Measurements from ENCODE around the gene MTMR10. TPM values are rescaled to one million over a fixed set of nuclear protein-coding genes. Genes with fewer than 3 reads are reported as not detected.
A peak's percentile ranks its signal among the peaks of the same experiment; 100 is the strongest.

MTMR10 gene
- polyA plus RNA-seq, 1 of the 3 experiments (the other 2 are of a cell fraction) = 6.4 TPM

DNA sequence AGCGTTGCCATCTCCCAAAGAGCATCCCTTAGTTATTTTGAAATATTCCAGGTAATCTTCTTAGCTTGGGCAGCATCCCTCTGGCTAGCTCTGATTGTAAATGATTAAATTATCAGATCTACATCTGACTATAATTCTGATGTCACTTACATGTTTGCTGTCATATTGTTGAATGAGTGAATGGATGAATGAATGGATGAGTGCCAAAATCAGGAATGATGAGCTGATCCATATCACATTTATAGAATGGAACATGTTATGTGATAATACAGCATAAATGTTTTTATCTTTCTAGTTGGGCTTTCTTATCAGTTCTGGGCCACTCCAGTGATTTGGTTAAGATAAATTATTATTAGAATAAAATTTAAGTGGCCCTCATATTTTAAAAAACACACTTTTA is 73.8 kb downstream of the MTMR10 start:
- no peaks in the 10 kb centered on the region for H4K20me1 ChIP-seq (ENCODE audit: insufficient read depth)
- DNase-seq = no peak
- no peaks in the 10 kb centered on the region for H3K79me2 ChIP-seq (ENCODE audit: insufficient read depth)
- no peak overlapping the region for H3K27ac ChIP-seq (ENCODE audit: low read depth in 2 of 2, low read length in 1 of 2)
- 68% methylated on average over 1 of the region's 1 CpG for WGBS (ENCODE audit: low lambda C conversion rate)
- H3K9me2 ChIP-seq = no peaks in the 10 kb centered on the region
- ChIA-PET CTCF (interaction anchor here (1.1 to 1.5 kb wide), 5 partner anchors 15 to 571 kb away, joined by 3 to 6 read pairs (median 4); no protein-coding TSS in a partner anchor), POLR2A (no interaction called here)
- no peak overlapping the region for H3K4me2 ChIP-seq
- no peaks in the 10 kb centered on the region for H3K9me3 ChIP-seq
- TF ChIP-seq NRF1 (IDR thresholded peaks at IDR 0.05; ENCODE audit: low read depth, low read length) = no peak
- TF ChIP-seq, protein P1, sequence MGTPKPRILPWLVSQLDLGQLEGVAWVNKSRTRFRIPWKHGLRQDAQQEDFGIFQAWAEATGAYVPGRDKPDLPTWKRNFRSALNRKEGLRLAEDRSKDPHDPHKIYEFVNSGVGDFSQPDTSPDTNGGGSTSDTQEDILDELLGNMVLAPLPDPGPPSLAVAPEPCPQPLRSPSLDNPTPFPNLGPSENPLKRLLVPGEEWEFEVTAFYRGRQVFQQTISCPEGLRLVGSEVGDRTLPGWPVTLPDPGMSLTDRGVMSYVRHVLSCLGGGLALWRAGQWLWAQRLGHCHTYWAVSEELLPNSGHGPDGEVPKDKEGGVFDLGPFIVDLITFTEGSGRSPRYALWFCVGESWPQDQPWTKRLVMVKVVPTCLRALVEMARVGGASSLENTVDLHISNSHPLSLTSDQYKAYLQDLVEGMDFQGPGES (IDR thresholded peaks at IDR 0.05; ENCODE audit: low read depth, low read length) = no peak
- TF ChIP-seq JUND (IDR thresholded peaks at IDR 0.05) = no peak
- TF ChIP-seq EP300 (IDR thresholded peaks at IDR 0.05; ENCODE audit: borderline replicate concordance in 1 of 2, low read depth in 1 of 2, low read length in 1 of 2) = peak in 1 of 2 experiments; percentile 55; a peak in 1 of 4 replicates
- no peak for TF ChIP-seq SMC3 (IDR thresholded peaks at IDR 0.05; ENCODE audit: low read depth, low read length)
- no peak for TF ChIP-seq TCF12 (IDR thresholded peaks at IDR 0.05)
- TF ChIP-seq FOXM1 (IDR thresholded peaks at IDR 0.05; ENCODE audit: low read depth) = no peak
- peak; percentile 72 for TF ChIP-seq GATA2 (CRISPR knock-in tag; IDR thresholded peaks at IDR 0.05)
- TF ChIP-seq YY1 (IDR thresholded peaks at IDR 0.05; ENCODE audit: low read depth) = no peak
- TF ChIP-seq USF1 (IDR thresholded peaks at IDR 0.05; ENCODE audit: borderline replicate concordance, low read depth) = no peak
- TF ChIP-seq RCOR1 (IDR thresholded peaks at IDR 0.05; ENCODE audit: low read length) = peak; percentile 10; the same call in 1 of the 2 replicates
- H3K9ac ChIP-seq = no peak overlapping the region
- H3K4me3 ChIP-seq (ENCODE audit: low read depth in 2 of 2, low read length in 1 of 2) = no peak overlapping the region
- no peaks in the 10 kb centered on the region for H3F3A ChIP-seq (replicated peaks; ENCODE audit: insufficient read depth)
- H2AFZ ChIP-seq (ENCODE audit: low read depth) = no peak overlapping the region
- peaks cover 0 to 29% of the 10 kb centered on the region in 2 experiments; a peak in 2 of 4 replicates for H3K4me1 ChIP-seq (ENCODE audit: control insufficient read depth in 1 of 2, insufficient read depth in 2 of 2, low read depth in 1 of 2, low read length in 1 of 2)
- peaks cover 55% of the 10 kb centered on the region in 2 experiments for H3K36me3 ChIP-seq (replicated peaks in 1 of 2; ENCODE audit: control insufficient read depth in 1 of 2, insufficient read depth in 2 of 2, low read length in 1 of 2)
- H3K27me3 ChIP-seq (ENCODE audit: insufficient read depth) = no peaks in the 10 kb centered on the region

DNA sequence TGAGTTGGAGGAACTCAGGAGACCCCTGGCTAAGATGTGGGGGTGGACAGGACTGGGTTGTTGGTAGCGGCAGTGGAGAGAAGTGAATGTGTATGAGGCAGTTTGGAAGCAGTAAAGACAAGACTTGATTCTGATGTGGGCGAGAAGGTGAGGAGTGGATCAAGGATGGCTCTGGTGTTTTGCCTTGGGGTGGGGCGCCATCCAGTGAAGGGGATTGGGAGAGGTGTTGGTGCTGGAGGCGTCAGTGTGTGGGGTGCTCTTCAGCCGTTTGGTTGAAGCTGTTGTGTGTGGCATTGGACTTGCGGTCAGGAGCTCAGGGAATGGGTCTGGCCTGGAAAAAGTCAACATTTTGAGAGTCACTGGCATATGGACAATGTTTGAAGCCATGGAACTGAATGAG is 74.4 kb downstream of the MTMR10 start:
- Histone ChIP-seq H3K4me3 (ENCODE audit: low read depth in 2 of 2, low read length in 1 of 2) (no peak overlapping the region), H3F3A (replicated peaks; ENCODE audit: insufficient read depth) (no peaks in the 10 kb centered on the region), H3K9me2 (no peaks in the 10 kb centered on the region), H2AFZ (ENCODE audit: low read depth) (no peak overlapping the region), H3K36me3 (replicated peaks in 1 of 2; ENCODE audit: control insufficient read depth in 1 of 2, insufficient read depth in 2 of 2, low read length in 1 of 2) (peaks cover 55% of the 10 kb centered on the region in 2 experiments), H3K4me2 (no peak overlapping the region), H3K9me3 (no peaks in the 10 kb centered on the region), H3K79me2 (ENCODE audit: insufficient read depth) (no peaks in the 10 kb centered on the region), H3K27ac (ENCODE audit: low read depth in 2 of 2, low read length in 1 of 2) (no peak overlapping the region), H3K27me3 (ENCODE audit: insufficient read depth) (no peaks in the 10 kb centered on the region), H4K20me1 (ENCODE audit: insufficient read depth) (no peaks in the 10 kb centered on the region), H3K4me1 (ENCODE audit: control insufficient read depth in 1 of 2, insufficient read depth in 2 of 2, low read depth in 1 of 2, low read length in 1 of 2) (peaks cover 0 to 22% of the 10 kb centered on the region in 2 experiments; a peak in 2 of 4 replicates), H3K9ac (no peak overlapping the region)
- no peak for DNase-seq
- TF ChIP-seq, protein P2, sequence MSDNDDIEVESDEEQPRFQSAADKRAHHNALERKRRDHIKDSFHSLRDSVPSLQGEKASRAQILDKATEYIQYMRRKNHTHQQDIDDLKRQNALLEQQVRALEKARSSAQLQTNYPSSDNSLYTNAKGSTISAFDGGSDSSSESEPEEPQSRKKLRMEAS (IDR thresholded peaks at IDR 0.05; ENCODE audit: low read depth) = no peak
- TF ChIP-seq MEF2A (IDR thresholded peaks at IDR 0.05; ENCODE audit: borderline replicate concordance, low read depth) (no peak), RFX5 (IDR thresholded peaks at IDR 0.05; ENCODE audit: low read length) (no peak), MXI1 (IDR thresholded peaks at IDR 0.05; ENCODE audit: low read depth, low read length) (no peak), RXRA (IDR thresholded peaks at IDR 0.05; ENCODE audit: borderline replicate concordance, low read depth) (no peak), TEAD4 (IDR thresholded peaks at IDR 0.05; ENCODE audit: borderline replicate concordance, insufficient read depth) (no peak), FOXM1 (IDR thresholded peaks at IDR 0.05; ENCODE audit: low read depth) (no peak), GATA2 (CRISPR knock-in tag; IDR thresholded peaks at IDR 0.05) (no peak), FOXJ3 (CRISPR knock-in tag; IDR thresholded peaks at IDR 0.05) (no peak), TCF12 (IDR thresholded peaks at IDR 0.05) (no peak), USF1 (IDR thresholded peaks at IDR 0.05; ENCODE audit: borderline replicate concordance, low read depth) (no peak), ELF1 (IDR thresholded peaks at IDR 0.05) (no peak)
- TF ChIP-seq, protein P3, sequence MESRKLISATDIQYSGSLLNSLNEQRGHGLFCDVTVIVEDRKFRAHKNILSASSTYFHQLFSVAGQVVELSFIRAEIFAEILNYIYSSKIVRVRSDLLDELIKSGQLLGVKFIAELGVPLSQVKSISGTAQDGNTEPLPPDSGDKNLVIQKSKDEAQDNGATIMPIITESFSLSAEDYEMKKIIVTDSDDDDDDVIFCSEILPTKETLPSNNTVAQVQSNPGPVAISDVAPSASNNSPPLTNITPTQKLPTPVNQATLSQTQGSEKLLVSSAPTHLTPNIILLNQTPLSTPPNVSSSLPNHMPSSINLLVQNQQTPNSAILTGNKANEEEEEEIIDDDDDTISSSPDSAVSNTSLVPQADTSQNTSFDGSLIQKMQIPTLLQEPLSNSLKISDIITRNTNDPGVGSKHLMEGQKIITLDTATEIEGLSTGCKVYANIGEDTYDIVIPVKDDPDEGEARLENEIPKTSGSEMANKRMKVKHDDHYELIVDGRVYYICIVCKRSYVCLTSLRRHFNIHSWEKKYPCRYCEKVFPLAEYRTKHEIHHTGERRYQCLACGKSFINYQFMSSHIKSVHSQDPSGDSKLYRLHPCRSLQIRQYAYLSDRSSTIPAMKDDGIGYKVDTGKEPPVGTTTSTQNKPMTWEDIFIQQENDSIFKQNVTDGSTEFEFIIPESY (IDR thresholded peaks at IDR 0.05; ENCODE audit: borderline replicate concordance, low read depth) = no peak
- TF ChIP-seq, protein P4, sequence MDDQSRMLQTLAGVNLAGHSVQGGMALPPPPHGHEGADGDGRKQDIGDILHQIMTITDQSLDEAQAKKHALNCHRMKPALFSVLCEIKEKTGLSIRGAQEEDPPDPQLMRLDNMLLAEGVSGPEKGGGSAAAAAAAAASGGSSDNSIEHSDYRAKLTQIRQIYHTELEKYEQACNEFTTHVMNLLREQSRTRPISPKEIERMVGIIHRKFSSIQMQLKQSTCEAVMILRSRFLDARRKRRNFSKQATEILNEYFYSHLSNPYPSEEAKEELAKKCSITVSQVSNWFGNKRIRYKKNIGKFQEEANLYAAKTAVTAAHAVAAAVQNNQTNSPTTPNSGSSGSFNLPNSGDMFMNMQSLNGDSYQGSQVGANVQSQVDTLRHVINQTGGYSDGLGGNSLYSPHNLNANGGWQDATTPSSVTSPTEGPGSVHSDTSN (IDR thresholded peaks at IDR 0.05) = no peak
- TF ChIP-seq, protein P1 (IDR thresholded peaks at IDR 0.05; ENCODE audit: low read depth, low read length) = no peak
- ChIA-PET POLR2A (no interaction called here), CTCF (interaction anchor here (1.1 to 1.5 kb wide), 5 partner anchors 14 to 572 kb away, joined by 3 to 6 read pairs (median 4); no protein-coding TSS in a partner anchor)
- WGBS (ENCODE audit: low lambda C conversion rate) = 90% methylated on average over 6 of the region's 6 CpGs
